Hepatocyte (in vitro differentiated cells): ENCODE results near the gene RND1. TPM values are rescaled to one million over a fixed set of nuclear protein-coding genes. Genes with fewer than 3 reads are reported as not detected.
A peak's percentile ranks its signal among the peaks of the same experiment; 100 is the strongest.

Source experiments
- DNase-seq: peaks from one replicate; pipeline ENCODE4 v3.0.0-alpha.2; 2016; ENCODE audit warnings: low spot score
- H2AFZ ChIP-seq: fragments of 200-600 bp; sonication (generic); 2 replicates; pipeline ENCODE4 v1.6.0; 2016; ENCODE audit warnings: antibody characterized with exemption, mild to moderate bottlenecking
- H3K27ac ChIP-seq: fragments of 200-600 bp; sonication (generic); 2 replicates; pipeline ENCODE4 v1.5.1; 2016; ENCODE audit warnings: mild to moderate bottlenecking
- H3K27me3 ChIP-seq: fragments of 200-600 bp; sonication (generic); 2 replicates; pipeline ENCODE4 v1.6.1; 2016
- H3K36me3 ChIP-seq: fragments of 200-600 bp; sonication (generic); replicated peaks from 2 replicates; pipeline ENCODE4 v1.5.1; 2016; ENCODE audit warnings: low read depth; ENCODE audit not compliant: insufficient read depth
- H3K4me1 ChIP-seq: fragments of 200-600 bp; sonication (generic); 2 replicates; pipeline ENCODE4 v1.5.1; 2016; ENCODE audit warnings: mild to moderate bottlenecking, moderate library complexity; ENCODE audit not compliant: insufficient read depth
- H3K4me2 ChIP-seq: fragments of 200-600 bp; sonication (generic); 2 replicates; pipeline ENCODE4 v1.6.0; 2016
- H3K4me3 ChIP-seq: fragments of 200-600 bp; sonication (generic); 2 replicates; pipeline ENCODE4 v1.5.1; 2016; ENCODE audit warnings: mild to moderate bottlenecking
- H3K79me2 ChIP-seq: fragments of 200-600 bp; sonication (generic); 2 replicates; pipeline ENCODE4 v1.6.0; 2017; ENCODE audit warnings: mild to moderate bottlenecking
- H3K9me2 ChIP-seq: fragments of 200-600 bp; sonication (generic); replicated peaks from 2 replicates; pipeline ENCODE4 v1.6.0; 2017; ENCODE audit warnings: mild to moderate bottlenecking; ENCODE audit not compliant: insufficient read depth
- H3K9me3 ChIP-seq: fragments of 200-600 bp; sonication (generic); 2 replicates; pipeline ENCODE4 v1.5.1; 2016; ENCODE audit warnings: low read depth, mild to moderate bottlenecking
- H4K20me1 ChIP-seq: fragments of 200-600 bp; sonication (generic); 2 replicates; pipeline ENCODE4 v1.6.0; 2016; ENCODE audit warnings: mild to moderate bottlenecking; ENCODE audit not compliant: insufficient read depth, poor library complexity, severe bottlenecking
- EZH2 ChIP-seq: fragments of 200-600 bp; sonication (generic); IDR thresholded peaks from 2 replicates; pipeline ENCODE4 v1.6.1; 2016; ENCODE audit warnings: antibody characterized with exemption, mild to moderate bottlenecking, borderline replicate concordance
- EZH2phosphoT487 ChIP-seq: fragments of 200-600 bp; sonication (generic); IDR thresholded peaks from one replicate; pipeline ENCODE4 v1.6.1; 2018; ENCODE audit warnings: antibody characterized with exemption, mild to moderate bottlenecking, low read depth, moderate library complexity; ENCODE audit not compliant: unreplicated experiment, severe bottlenecking
- WGBS: methylation state at CpG from one replicate; pipeline ENCODE4 v1.1.6; 2016; ENCODE audit warnings: low lambda C conversion rate; ENCODE audit errors: missing lambda C conversion rate; 5-methylcytosine and 5-hydroxymethylcytosine counted together
- polyA plus RNA-seq: library from polyadenylated mRNA; unstranded; fragments of >200 nt; fragmentation: Nextera tagmentation; extraction: Ambion mirVana; gene quantifications from 2 replicates; pipeline ENCODE4 v1.2.1, GENCODE V29; 2016
- total RNA-seq: library from RNA; depleted of rRNA; stranded (reverse); fragments of >200 nt; gene quantifications from 2 replicates; pipeline ENCODE4 v1.2.3, GENCODE V29; 2014
- TF ChIP-seq, protein P1 (sequence below): fragments of 200-600 bp; sonication (generic); IDR thresholded peaks from 2 replicates; pipeline ENCODE4 v1.5.1; 2016; ENCODE audit warnings: antibody characterized with exemption, mild to moderate bottlenecking; ENCODE audit not compliant: poor library complexity

The RND1 gene
- total and polyA plus RNA-seq, 2 experiments from 2014 or later: 39.1 to 78.5 TPM

DNA sequence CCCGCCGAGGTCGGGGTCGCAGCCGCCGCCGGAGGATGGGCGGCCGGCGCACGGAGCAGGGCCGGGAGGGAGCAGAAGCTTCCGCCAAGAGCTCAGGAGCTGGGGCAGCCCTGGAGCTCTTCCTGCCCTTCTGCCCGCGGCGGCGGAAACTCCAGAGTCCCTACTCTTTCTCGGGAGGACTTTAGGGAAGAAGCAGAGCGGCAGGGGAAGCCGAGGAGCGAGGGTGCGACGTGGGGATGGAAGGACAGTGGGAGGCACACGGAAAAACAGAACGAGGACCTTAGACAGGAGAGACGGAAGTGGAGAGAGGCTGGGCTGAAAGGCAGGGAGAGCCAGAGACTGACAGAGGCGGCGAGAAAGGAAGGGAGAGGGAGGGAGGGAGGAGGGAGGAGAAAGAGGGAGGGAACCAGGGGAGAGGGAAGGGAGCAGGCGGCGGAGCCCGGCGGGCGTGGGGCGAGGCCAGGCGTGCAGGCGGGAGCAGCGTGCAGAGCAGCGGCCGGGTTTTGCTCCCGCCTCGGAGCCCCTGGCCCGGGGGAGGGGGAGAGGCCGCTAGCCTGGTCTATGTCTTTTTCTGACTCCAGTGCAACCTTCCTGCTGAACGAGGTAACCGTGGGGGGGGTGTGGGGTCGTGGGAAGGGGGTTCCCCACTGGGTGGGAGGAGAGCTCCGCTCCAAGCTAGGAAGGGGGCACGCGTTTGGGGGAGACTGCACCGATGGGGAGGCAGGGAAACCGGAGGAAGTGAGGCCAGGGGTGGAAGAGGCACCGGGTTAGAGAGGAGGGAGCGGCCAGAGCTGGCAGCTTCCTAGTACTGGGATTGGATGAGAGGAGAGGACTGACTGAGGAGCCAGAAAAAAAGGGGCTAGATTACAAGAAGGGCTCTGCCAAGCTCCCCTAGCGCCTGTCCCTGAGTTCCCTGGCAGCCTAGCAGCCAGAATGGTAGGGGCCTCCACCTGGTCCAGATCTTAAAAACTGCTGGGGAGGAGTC lies 50.3 kb downstream of the RND1 start:
- Histone ChIP-seq H2AFZ (peak overlapping the region; percentile 90), H3K9me2 (no peaks in the 10 kb centered on the region), H3K36me3 (no peaks in the 10 kb centered on the region), H3K27me3 (no peaks in the 10 kb centered on the region), H3K4me1 (peaks cover 57% of the 10 kb centered on the region), H3K79me2 (peaks cover 17% of the 10 kb centered on the region), H3K4me2 (peak overlapping the region; percentile 100), H4K20me1 (no peaks in the 10 kb centered on the region), H3K9me3 (no peaks in the 10 kb centered on the region), H3K27ac (peak overlapping the region; percentile 93), H3K4me3 (peak overlapping the region; percentile 74)
- under 1% methylated on average over 34 of the region's 54 CpGs for WGBS
- peak; percentile 92 for DNase-seq
- TF ChIP-seq EZH2 (no peak), EZH2phosphoT487 (no peak)
- TF ChIP-seq, protein P1, sequence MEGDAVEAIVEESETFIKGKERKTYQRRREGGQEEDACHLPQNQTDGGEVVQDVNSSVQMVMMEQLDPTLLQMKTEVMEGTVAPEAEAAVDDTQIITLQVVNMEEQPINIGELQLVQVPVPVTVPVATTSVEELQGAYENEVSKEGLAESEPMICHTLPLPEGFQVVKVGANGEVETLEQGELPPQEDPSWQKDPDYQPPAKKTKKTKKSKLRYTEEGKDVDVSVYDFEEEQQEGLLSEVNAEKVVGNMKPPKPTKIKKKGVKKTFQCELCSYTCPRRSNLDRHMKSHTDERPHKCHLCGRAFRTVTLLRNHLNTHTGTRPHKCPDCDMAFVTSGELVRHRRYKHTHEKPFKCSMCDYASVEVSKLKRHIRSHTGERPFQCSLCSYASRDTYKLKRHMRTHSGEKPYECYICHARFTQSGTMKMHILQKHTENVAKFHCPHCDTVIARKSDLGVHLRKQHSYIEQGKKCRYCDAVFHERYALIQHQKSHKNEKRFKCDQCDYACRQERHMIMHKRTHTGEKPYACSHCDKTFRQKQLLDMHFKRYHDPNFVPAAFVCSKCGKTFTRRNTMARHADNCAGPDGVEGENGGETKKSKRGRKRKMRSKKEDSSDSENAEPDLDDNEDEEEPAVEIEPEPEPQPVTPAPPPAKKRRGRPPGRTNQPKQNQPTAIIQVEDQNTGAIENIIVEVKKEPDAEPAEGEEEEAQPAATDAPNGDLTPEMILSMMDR: no peak

DNA sequence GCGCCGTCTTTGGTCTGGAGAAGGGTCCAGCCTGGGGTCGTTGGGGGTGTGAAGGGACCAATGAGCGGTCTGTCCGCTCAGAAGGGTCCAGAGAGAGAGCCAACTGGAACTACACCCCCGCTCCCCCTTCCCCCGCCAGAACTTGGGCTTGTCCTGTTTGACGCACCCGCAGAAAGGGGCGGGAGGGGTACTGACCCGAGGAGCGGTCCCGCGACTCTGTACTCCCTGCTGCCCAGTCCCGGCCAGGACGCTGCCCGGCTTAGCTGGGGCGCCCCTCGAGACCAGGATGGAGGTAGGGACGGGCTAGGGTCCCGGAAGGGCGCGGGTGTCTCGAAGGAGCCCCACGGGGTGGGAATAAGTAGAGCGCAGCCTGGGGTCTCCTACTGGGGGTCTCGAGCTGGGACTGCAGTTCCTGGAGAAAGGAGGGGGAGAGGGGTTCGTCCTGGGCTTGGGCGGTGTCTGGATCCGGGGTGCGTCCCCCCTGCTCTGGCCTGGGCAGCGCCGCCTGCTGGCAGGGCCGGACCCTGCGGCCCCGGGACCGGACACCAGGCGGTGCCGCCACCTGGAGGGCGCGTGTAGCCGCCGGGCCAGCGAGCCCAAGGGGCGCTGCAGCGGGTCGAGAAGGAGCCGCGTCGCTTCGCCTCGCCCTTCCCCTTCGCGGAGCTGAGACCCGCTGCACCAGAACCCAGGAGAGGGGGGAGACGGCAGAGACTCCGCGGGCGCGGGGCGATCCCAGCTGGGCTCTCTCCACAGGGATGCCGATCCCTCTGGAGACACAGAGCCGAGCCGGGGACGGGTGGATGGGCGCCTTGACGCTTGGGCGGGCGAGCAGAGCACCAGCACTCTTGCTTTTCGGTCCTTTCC lies 51.2 kb downstream of the RND1 start:
- H2AFZ ChIP-seq: peak overlapping the region; percentile 90
- H3K27ac ChIP-seq: peak overlapping the region; percentile 93
- peak overlapping the region; percentile 100 for H3K4me2 ChIP-seq
- H3K36me3 ChIP-seq: no peaks in the 10 kb centered on the region
- 4% methylated on average over 62 of the region's 70 CpGs for WGBS
- TF ChIP-seq EZH2: no peak
- TF ChIP-seq, protein P1: peak; percentile 99
- no peaks in the 10 kb centered on the region for H3K9me2 ChIP-seq
- H3K79me2 ChIP-seq: peaks cover 17% of the 10 kb centered on the region
- DNase-seq: peak; percentile 94
- H3K4me3 ChIP-seq: peak overlapping the region; percentile 74
- no peaks in the 10 kb centered on the region for H3K9me3 ChIP-seq
- H3K27me3 ChIP-seq: no peaks in the 10 kb centered on the region
- peaks cover 58% of the 10 kb centered on the region for H3K4me1 ChIP-seq
- H4K20me1 ChIP-seq: no peaks in the 10 kb centered on the region

DNA sequence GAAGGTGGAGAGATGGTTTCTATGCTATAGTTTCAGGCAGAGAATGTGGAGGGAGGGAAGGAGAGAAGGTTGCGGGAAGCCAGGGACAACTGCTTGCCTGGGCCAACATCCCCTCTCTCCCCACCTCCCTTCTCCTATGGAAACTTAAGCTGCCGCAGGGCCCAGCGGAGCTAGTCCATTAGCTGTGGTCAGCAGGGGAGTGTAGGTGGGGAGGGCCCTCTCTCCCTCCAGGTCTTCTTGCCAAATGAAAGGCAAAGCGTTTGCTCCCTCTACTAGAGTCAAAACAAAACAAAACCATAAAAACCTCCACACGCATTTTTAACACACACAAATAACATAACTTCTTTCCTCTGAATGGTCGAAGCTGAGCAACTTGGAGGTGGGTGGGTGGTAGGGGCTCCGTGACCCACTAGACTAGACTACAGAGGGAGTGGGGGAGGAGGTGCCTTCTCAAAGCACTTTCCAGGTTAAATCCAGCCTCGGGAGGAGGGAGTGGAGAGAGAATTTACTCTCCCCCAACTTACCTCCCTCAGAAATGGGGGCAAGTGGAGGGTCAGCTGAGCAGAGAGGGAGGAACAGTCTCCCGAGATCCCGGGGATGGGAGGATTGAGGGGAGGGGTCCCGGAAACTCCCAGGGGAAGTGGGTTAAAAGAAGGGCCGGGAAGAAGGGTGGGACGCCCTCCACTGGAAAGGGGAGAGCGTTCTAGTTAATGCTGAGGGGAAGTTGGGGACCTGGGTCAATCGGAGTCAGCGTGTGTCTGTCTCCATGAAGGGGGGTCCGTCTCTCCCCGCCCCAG lies 52.0 kb downstream of the RND1 start:
- Histone ChIP-seq H3K4me3 (peak overlapping the region; percentile 74), H3K36me3 (no peaks in the 10 kb centered on the region), H3K4me2 (peak overlapping the region; percentile 100), H3K4me1 (peaks cover 51% of the 10 kb centered on the region), H3K27me3 (no peaks in the 10 kb centered on the region), H3K9me2 (no peaks in the 10 kb centered on the region), H2AFZ (peak overlapping the region; percentile 90), H4K20me1 (no peaks in the 10 kb centered on the region), H3K9me3 (no peaks in the 10 kb centered on the region), H3K27ac (peak overlapping the region; percentile 93), H3K79me2 (peaks cover 17% of the 10 kb centered on the region)
- TF ChIP-seq, protein P1: no peak
- TF ChIP-seq EZH2 (no peak), EZH2phosphoT487 (no peak)
- 31% methylated on average over 12 of the region's 18 CpGs for WGBS
- DNase-seq: peak; percentile 44
